Astrocyte of the cerebellum (primary cell): ENCODE results near the gene MAP2K4.

Experiments used
- DNase-seq: peaks from one replicate; pipeline ENCODE4 v3.0.0-alpha.2; 2011; ENCODE audit warnings: low read depth
- H3K4me3 ChIP-seq: 2 replicates; pipeline ENCODE4 v1.5.1; 2011; ENCODE audit warnings: mild to moderate bottlenecking, low read depth, low read length, moderate library complexity
- in situ Hi-C: cut with HindIII; loops from 2 replicates; pipeline ENCODE4 v1.10.0; 2017; ENCODE audit warnings: low sequenced_read_pairs
- TF ChIP-seq, protein P1 (sequence below): IDR thresholded peaks from 2 replicates; pipeline ENCODE4 v1.5.1; 2012; ENCODE audit warnings: low read length, low read depth, moderate library complexity, mild to moderate bottlenecking; ENCODE audit errors: missing control alignments

Gene MAP2K4

DNA sequence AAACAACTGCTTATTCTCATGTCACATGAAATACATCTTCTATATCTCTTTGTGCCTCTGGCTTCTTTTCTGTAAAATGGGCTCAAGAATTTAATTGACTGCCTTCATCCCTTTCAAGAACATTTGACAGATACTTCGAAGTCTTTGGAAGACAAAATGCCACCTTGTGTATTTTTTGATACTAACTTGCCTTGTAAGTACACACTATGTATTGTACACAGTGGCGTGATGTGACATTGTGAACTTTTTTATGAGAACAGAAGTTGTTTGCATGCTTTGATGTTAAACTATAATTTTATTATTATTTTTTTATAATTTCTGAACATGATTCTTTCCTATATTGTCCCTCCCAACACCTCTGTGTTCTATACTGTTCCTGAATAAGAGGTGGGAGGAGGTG is 73.7 kb downstream of the MAP2K4 start:
- in situ Hi-C loops: no loop called here
- no peak for DNase-seq
- no peak overlapping the region for H3K4me3 ChIP-seq
- TF ChIP-seq, protein P1, sequence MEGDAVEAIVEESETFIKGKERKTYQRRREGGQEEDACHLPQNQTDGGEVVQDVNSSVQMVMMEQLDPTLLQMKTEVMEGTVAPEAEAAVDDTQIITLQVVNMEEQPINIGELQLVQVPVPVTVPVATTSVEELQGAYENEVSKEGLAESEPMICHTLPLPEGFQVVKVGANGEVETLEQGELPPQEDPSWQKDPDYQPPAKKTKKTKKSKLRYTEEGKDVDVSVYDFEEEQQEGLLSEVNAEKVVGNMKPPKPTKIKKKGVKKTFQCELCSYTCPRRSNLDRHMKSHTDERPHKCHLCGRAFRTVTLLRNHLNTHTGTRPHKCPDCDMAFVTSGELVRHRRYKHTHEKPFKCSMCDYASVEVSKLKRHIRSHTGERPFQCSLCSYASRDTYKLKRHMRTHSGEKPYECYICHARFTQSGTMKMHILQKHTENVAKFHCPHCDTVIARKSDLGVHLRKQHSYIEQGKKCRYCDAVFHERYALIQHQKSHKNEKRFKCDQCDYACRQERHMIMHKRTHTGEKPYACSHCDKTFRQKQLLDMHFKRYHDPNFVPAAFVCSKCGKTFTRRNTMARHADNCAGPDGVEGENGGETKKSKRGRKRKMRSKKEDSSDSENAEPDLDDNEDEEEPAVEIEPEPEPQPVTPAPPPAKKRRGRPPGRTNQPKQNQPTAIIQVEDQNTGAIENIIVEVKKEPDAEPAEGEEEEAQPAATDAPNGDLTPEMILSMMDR: no peak

DNA sequence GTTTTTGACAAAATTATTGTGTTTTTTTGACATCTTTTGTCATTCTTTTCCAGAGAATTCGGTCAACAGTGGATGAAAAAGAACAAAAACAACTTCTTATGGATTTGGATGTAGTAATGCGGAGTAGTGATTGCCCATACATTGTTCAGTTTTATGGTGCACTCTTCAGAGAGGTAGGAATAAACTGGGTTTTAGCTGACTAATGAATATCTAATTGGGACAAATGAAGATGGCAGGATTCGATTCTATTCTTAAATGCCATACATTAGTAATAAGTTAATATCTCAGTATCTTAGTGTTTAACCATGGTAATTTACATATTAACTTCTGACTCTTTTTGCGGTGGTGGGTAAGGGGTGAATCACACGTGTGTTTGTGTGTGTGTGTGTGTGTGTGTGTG is 74.8 kb downstream of the MAP2K4 start:
- DNase-seq: no peak
- TF ChIP-seq, protein P1: no peak
- H3K4me3 ChIP-seq: no peak overlapping the region
- in situ Hi-C loops: no loop called here

GRCh38 chr17:12097326-12097725 is 76.6 kb downstream of the MAP2K4 start:
- TF ChIP-seq, protein P1: no peak
- no peak for DNase-seq
- in situ Hi-C loops: no loop called here
- no peak overlapping the region for H3K4me3 ChIP-seq

DNA sequence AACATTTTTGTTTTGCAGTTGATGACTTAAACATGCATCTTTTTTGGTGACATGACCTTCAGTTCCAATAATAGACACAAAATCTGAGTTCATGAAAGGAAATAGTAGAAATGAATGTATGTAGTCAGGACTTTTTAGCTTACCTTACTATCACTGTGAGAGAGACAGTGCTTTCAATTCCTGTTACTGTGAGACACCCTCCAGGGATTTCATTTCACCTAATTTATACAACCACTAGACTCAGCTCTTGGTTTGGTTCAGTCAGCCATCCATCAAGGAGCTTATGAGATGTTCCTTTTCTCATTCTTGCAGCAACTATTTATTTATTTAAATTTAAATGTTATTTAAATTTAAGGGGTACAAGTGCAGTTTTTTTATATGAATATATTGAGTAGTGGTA is 77.9 kb downstream of the MAP2K4 start:
- in situ Hi-C loops: no loop called here
- H3K4me3 ChIP-seq: no peak overlapping the region
- DNase-seq: no peak
- TF ChIP-seq, protein P1: no peak

- TF ChIP-seq, protein P1: no peak
- in situ Hi-C loops: no loop called here
These were observed 78.7 kb downstream of the MAP2K4 start for GRCh38 chr17:12099412-12099811.

DNA sequence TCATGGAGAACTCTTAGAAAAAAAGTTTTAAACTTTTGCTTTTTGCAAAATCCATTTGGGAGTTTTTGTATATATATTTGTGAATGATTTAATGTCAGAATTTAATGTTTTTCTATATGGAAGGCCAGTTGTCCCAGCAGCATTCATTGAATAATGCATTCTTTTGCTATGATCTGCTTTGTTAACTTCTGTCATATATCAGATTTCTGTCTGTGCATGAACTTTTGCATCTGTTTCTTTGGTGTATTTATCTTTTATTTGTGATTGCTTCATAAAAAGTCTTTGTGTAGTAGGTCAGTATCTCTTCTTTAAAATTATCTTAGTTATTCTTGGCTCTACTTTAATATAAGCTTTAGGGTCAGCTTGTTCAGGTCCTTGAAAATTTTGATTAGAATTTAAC is 84.2 kb downstream of the MAP2K4 start:
- H3K4me3 ChIP-seq: no peak overlapping the region
- no peak for DNase-seq
- in situ Hi-C loops: no loop called here
- TF ChIP-seq, protein P1: no peak

More at GRCh38 chr17:12099412-12099811, 78.7 kb downstream of the MAP2K4 start:
- no peak overlapping the region for H3K4me3 ChIP-seq
- no peak for DNase-seq

- TF ChIP-seq, protein P1: no peak
These were observed 87.2 kb downstream of the MAP2K4 start for GRCh38 chr17:12107905-12108304.

More at GRCh38 chr17:12107905-12108304, 87.2 kb downstream of the MAP2K4 start:
- DNase-seq: peak; percentile 5
- H3K4me3 ChIP-seq: no peak overlapping the region
- in situ Hi-C loops: no loop called here
